ENCODE measurements around the gene SLC26A11.

The SLC26A11 gene

GRCh38 chr17:80259457-80260068, 39.3 kb downstream of the SLC26A11 start:
- intact Hi-C loops (cut with micrococcal nuclease), result loop anchor here (1.0 to 10.0 kb wide), 3 partner anchors 39 to 175 kb away; partner anchors contain the start of genes EIF4A3, SGSH and SLC26A11
- Mint-ChIP-seq H3K36me3 (ENCODE audit: low read depth) (peaks cover 32% of the 10 kb centered on the region), H3K4me1 (ENCODE audit: low read depth) (peaks cover 81% of the 10 kb centered on the region), H3K9me3 (no peaks in the 10 kb centered on the region), H3K4me3 (peak overlapping the region; percentile 96), H3K27me3 (no peaks in the 10 kb centered on the region), H3K27ac (peak overlapping the region; percentile 99)

GRCh38 chr17:80260069-80260535, 39.9 kb downstream of the SLC26A11 start:
- intact Hi-C loops (cut with micrococcal nuclease), result loop anchor here (1.0 to 5.0 kb wide), 2 partner anchors 40 to 113 kb away; partner anchors contain the start of genes EIF4A3, SGSH and SLC26A11

GRCh38 chr17:80260791-80261158, 40.5 kb downstream of the SLC26A11 start, which contains the start of gene RNF213:
RNF213 (plus strand) TSS chr17:80260852; CDS start chr17:80263682, 2,830 bp downstream.
- H3K9me3 Mint-ChIP-seq, result no peaks in the 10 kb centered on the region
- peaks cover 44% of the 10 kb centered on the region for H3K36me3 Mint-ChIP-seq (ENCODE audit: low read depth)
- peak within 1 kb of the TSS; percentile 99 for H3K27ac Mint-ChIP-seq
- H3K4me3 Mint-ChIP-seq, result peak within 1 kb of the TSS; percentile 98
- H3K4me1 Mint-ChIP-seq (ENCODE audit: low read depth), result peaks cover 81% of the 10 kb centered on the region
- H3K27me3 Mint-ChIP-seq, result no peaks in the 10 kb centered on the region
- intact Hi-C loops (cut with micrococcal nuclease), result loop anchor here (1.0 to 5.0 kb wide), 2 partner anchors 40 to 113 kb away; partner anchors contain the start of genes EIF4A3, SGSH and SLC26A11

More at GRCh38 chr17:80260069-80260535, 39.9 kb downstream of the SLC26A11 start:
- Mint-ChIP-seq H3K4me1 (ENCODE audit: low read depth) (peaks cover 81% of the 10 kb centered on the region), H3K4me3 (peak overlapping the region; percentile 96), H3K9me3 (no peaks in the 10 kb centered on the region), H3K36me3 (ENCODE audit: low read depth) (peaks cover 38% of the 10 kb centered on the region), H3K27ac (peak overlapping the region; percentile 99), H3K27me3 (no peaks in the 10 kb centered on the region)

DNA sequence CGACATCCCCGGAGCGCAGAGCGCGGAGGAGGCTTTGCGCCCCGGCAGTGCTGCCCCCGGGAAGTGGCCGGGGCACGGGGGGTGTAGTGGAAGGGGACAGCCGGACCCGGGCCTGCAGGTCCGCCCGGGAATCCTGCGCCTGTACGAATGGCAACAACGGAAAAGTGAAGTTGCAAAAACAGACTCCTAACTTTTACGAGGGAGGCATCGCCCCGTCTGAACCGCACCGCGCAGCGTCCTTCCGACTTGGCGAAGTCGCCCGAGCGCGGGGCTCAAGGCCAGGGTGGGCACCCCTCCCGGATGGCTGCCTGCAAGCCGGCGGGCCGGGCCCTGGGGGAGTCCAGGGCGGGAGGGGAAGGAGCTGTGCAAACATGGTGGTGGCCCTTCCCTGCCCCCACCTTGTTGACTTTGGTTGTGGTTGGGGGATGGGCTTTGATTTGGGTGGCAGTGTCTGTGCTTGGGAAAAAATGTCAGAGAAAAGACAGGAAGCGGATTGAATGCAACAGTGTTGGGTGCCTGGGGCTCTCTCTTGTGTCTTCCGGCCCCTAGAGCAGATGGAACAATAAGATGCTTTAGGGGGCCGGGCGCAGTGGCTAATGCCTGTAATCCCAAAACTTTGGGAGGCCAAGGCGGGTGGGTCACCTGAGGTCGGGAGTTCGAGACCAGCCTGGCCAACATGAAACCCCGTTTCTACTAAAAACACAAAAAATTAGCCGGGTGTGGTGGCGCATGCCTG, 41.1 kb downstream of the SLC26A11 start:
- Mint-ChIP-seq H3K4me1 (ENCODE audit: low read depth) (peaks cover 78% of the 10 kb centered on the region), H3K27me3 (no peaks in the 10 kb centered on the region), H3K36me3 (ENCODE audit: low read depth) (peaks cover 49% of the 10 kb centered on the region)

DNA sequence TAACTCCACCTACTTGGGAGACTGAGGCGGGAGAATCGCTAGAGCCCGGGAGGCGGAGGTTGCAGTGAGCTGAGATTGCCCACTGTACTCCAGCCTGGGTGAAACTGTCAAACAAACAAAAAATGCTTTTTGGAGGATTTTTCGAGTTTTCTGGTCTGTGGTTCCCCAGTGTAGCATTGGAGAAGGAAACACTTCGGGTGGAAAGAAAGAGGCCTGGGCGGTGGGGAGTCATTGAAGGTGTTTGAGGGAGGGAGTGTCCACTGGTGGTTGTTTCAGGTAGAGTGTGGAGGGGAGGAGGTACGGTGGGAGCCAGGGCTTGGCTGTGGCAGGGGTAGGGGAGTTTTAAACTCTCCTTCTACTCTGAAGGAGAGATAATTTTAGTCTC, 41.7 kb downstream of the SLC26A11 start:
- Mint-ChIP-seq H3K4me3 (peak overlapping the region; percentile 98), H3K27me3 (no peaks in the 10 kb centered on the region), H3K27ac (peak overlapping the region; percentile 90), H3K9me3 (no peaks in the 10 kb centered on the region), H3K4me1 (ENCODE audit: low read depth) (peaks cover 73% of the 10 kb centered on the region), H3K36me3 (ENCODE audit: low read depth) (peaks cover 49% of the 10 kb centered on the region)
- intact Hi-C loops (cut with micrococcal nuclease), result loop anchor here (5.0 kb wide), 1 partner anchor 115 kb away; the partner anchor contains the start of gene EIF4A3

More for the DNA sequence above, 41.1 kb downstream of the SLC26A11 start:
- Mint-ChIP-seq H3K27ac (peak overlapping the region; percentile 90), H3K9me3 (no peaks in the 10 kb centered on the region), H3K4me3 (peak overlapping the region; percentile 98)
- intact Hi-C loops (cut with micrococcal nuclease), result loop anchor here (5.0 kb wide), 1 partner anchor 114 kb away; the partner anchor contains the start of gene EIF4A3

GRCh38 chr17:80262291-80262690, 42.1 kb downstream of the SLC26A11 start:
- Mint-ChIP-seq H3K9me3 (no peaks in the 10 kb centered on the region), H3K27ac (peak overlapping the region; percentile 90), H3K4me1 (ENCODE audit: low read depth) (peaks cover 76% of the 10 kb centered on the region), H3K27me3 (no peaks in the 10 kb centered on the region), H3K36me3 (ENCODE audit: low read depth) (peaks cover 49% of the 10 kb centered on the region), H3K4me3 (peak overlapping the region; percentile 98)
- intact Hi-C loops (cut with micrococcal nuclease), result loop anchor here (5.0 kb wide), 1 partner anchor 115 kb away; the partner anchor contains the start of gene EIF4A3

- H3K36me3 Mint-ChIP-seq (ENCODE audit: low read depth), result peaks cover 49% of the 10 kb centered on the region
- intact Hi-C loops (cut with micrococcal nuclease), result loop anchor here (5.0 kb wide), 1 partner anchor 116 kb away; the partner anchor contains the start of gene EIF4A3
- H3K4me1 Mint-ChIP-seq (ENCODE audit: low read depth), result peaks cover 73% of the 10 kb centered on the region
- H3K27me3 Mint-ChIP-seq, result no peaks in the 10 kb centered on the region
- H3K4me3 Mint-ChIP-seq, result peak overlapping the region; percentile 98
- H3K27ac Mint-ChIP-seq, result peak overlapping the region; percentile 90
- H3K9me3 Mint-ChIP-seq, result no peaks in the 10 kb centered on the region
Measured at GRCh38 chr17:80262775-80263244, 42.6 kb downstream of the SLC26A11 start.

- Mint-ChIP-seq H3K4me1 (ENCODE audit: low read depth) (peaks cover 66% of the 10 kb centered on the region), H3K9me3 (no peaks in the 10 kb centered on the region), H3K36me3 (ENCODE audit: low read depth) (peaks cover 49% of the 10 kb centered on the region), H3K27ac (peak overlapping the region; percentile 90), H3K27me3 (no peaks in the 10 kb centered on the region), H3K4me3 (peak overlapping the region; percentile 98)
- intact Hi-C loops (cut with micrococcal nuclease), result loop anchor here (5.0 kb wide), 1 partner anchor 116 kb away; the partner anchor contains the start of gene EIF4A3
Measured at GRCh38 chr17:80263253-80264204, 43.3 kb downstream of the SLC26A11 start.

DNA sequence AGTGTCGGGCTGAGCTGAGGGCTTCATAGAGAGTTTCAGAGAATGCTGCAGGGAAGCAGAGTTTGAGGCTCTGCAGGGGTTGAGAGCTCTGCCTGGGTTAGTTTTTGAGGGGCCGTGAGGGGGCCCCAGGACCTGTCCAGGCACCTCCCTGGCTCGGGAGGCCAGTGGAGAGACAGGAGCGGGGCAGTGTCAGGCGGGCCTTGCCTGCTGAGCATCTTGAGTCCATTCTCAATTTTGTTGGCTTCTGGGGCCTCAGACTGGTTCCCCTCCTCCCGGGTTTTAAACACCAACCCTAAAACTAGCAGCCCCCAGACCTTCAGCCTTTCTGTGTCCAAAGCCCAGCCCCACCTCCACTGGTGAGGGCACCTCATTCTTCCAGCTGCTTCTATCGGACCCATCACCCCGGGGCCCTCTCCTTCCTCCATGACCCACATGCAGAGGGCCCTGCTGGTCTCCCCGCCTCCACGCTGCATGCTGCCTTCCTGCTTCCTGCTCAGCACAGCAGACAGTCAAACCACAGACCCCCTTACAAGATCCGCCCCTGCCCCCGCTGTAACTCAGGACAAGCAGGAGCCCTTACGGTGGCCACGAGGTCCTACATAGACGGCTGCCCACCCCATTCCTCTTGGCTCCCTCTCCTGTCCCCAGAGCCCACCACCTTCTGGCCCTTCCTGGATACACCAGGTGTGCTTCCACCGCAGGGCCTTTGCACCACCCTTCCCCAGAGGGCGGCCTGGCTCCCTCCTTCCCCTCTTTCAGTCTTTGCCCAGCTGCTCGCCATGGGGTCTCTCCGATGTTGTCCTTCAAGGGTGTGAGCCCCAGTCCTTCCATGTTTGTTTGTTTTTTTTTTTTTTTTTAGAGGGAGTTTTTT, 44.2 kb downstream of the SLC26A11 start:
- intact Hi-C loops (cut with micrococcal nuclease), result loop anchor here (5.0 kb wide), 1 partner anchor 117 kb away; the partner anchor contains the start of gene EIF4A3
- Mint-ChIP-seq H3K4me1 (ENCODE audit: low read depth) (peaks cover 60% of the 10 kb centered on the region), H3K27ac (peak overlapping the region; percentile 90)

DNA sequence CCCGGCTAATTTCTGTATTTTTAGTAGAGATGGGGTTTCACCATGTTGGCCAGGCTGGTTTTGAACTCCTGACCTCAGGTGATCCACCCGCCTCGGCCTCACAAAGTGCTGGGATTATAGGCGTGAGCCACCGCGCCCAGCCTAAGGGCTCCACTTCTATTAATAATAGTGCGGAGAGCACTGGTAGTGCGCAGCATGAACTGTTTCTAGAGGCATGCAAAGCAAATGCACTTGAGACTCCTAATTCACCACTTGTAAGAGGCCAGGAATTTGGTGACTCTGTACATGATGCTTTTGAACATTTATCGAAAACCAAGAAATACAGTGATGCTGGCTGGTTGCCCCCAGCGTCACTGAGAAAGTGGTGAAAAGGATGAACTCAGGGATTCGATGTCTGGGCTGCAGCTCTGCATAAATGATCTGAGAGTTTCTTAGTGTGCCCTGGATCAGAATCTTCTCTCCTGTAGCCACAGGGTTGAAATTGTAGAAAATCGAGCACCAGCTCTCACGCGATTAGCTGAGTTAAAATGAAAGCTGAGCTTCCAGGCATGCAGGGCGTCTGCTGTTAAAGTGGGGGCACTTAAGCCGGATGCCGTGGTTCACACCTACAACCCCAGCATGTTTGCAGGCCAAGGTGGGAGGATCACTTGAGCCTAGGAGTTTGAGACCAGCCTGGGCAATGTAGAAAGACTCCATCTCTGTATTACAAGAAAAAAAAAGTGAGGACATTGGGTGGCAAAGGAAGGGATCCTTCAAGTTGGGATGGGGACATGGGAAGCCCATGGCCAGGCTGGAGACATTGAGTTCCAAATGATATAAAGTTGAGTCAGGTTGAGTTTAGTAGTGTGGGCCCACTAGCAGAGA, 45.2 kb downstream of the SLC26A11 start:
- H3K27me3 Mint-ChIP-seq, result no peaks in the 10 kb centered on the region

More for the DNA sequence above, 44.2 kb downstream of the SLC26A11 start:
- peak overlapping the region; percentile 98 for H3K4me3 Mint-ChIP-seq
- H3K27me3 Mint-ChIP-seq, result no peaks in the 10 kb centered on the region
- H3K9me3 Mint-ChIP-seq, result no peaks in the 10 kb centered on the region
- peaks cover 49% of the 10 kb centered on the region for H3K36me3 Mint-ChIP-seq (ENCODE audit: low read depth)

DNA sequence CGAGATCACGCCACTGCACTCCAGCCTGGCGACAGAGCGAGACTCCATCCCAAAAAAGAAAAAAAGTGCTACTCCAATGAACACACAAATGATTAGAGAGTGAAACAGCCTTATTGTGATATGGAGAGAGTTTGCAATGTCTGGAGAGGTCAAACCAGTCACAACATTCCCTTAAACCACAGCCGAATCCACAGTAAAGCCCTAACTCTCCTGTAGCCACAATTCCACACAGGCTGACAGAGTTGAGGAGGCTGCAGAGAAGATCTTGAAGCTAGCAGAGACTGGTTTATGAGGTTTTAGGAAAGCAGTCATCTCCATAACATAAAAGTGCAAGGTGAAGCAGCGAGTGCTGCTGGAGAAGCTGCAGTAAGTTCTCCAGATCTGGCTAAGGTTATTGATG, 47.2 kb downstream of the SLC26A11 start:
- H3K27ac Mint-ChIP-seq, result no peak overlapping the region
- peaks cover 34% of the 10 kb centered on the region for H3K36me3 Mint-ChIP-seq (ENCODE audit: low read depth)
- H3K27me3 Mint-ChIP-seq, result no peaks in the 10 kb centered on the region
- H3K9me3 Mint-ChIP-seq, result no peaks in the 10 kb centered on the region
- H3K4me3 Mint-ChIP-seq, result no peak overlapping the region
- intact Hi-C loops (cut with micrococcal nuclease), result no loop called here
- peaks cover 42% of the 10 kb centered on the region for H3K4me1 Mint-ChIP-seq (ENCODE audit: low read depth)

More for the DNA sequence above, 45.2 kb downstream of the SLC26A11 start:
- H3K27ac Mint-ChIP-seq, result peak overlapping the region; percentile 90
- peak overlapping the region; percentile 98 for H3K4me3 Mint-ChIP-seq
- no peaks in the 10 kb centered on the region for H3K9me3 Mint-ChIP-seq
- H3K36me3 Mint-ChIP-seq (ENCODE audit: low read depth), result peaks cover 44% of the 10 kb centered on the region
- H3K4me1 Mint-ChIP-seq (ENCODE audit: low read depth), result peaks cover 54% of the 10 kb centered on the region
- intact Hi-C loops (cut with micrococcal nuclease), result no loop called here
